B cell (primary cell): ENCODE results near the gene TTC34. TPM values are rescaled to one million over a fixed set of nuclear protein-coding genes. Genes with fewer than 3 reads are reported as not detected.
"Not testable (repeated sequence)": the region's sequence is repeated elsewhere in the genome, so short reads cannot be mapped to it uniquely, and the experiment has no call there.

Experiments used
- ATAC-seq: fragments of 200-7000 bp; cut with Tn5 transposase; one replicate; pipeline ENCODE4 v1.10.0; 2021; ENCODE audit warnings: low read depth, mild to moderate bottlenecking, moderate number of reproducible peaks, moderate library complexity
- CTCF ChIA-PET: fragments of 350-600 bp; sonication (Branson Sonifier 250); formaldehyde crosslinking; loops from one replicate; lab custom pipeline; 2021; ENCODE audit warnings: antibody characterized with exemption, inconsistent platforms; lab: Charles Lee
- POLR2A ChIA-PET: fragments of 350-600 bp; sonication (Branson Sonifier 250); formaldehyde crosslinking; loops from one replicate; lab custom pipeline; 2021; ENCODE audit warnings: antibody characterized with exemption; lab: Charles Lee
- DNase-seq: peaks from one replicate; pipeline ENCODE4 v3.0.0; 2013
- H2AFZ ChIP-seq: 2 replicates; pipeline ENCODE4 v1.6.1; 2012; ENCODE audit warnings: mild to moderate bottlenecking, low read depth, low read length; ENCODE audit not compliant: insufficient read depth, poor library complexity, severe bottlenecking
- H3K27ac ChIP-seq, 2 donors: 1 replicate in 1 of 2; 2 replicates in 1 of 2; pipeline ENCODE4 v1.5.1; 2012 to 2013; ENCODE audit warnings: low read length in 2 of 2, mild to moderate bottlenecking in 2 of 2, moderate library complexity in 1 of 2
- H3K27me3 ChIP-seq, 4 experiments: fragments of 200-600 bp in 1 of 4; sonication (generic) in 1 of 4; replicated peaks in 1 of 4; 1 replicate in 2 of 4; 2 replicates in 2 of 4; pipeline versions ENCODE4 v1.6.1 to v1.7.0; 2013 to 2016; ENCODE audit warnings: low read length in 3 of 4, mild to moderate bottlenecking in 2 of 4, mixed read lengths in 1 of 4, moderate library complexity in 1 of 4; ENCODE audit not compliant: insufficient read depth in 4 of 4, control insufficient read depth in 3 of 4; ENCODE audit errors: control extremely low read depth in 1 of 4
- H3K36me3 ChIP-seq, 2 experiments: replicated peaks in 1 of 2; 1 replicate in 1 of 2; 2 replicates in 1 of 2; pipeline versions ENCODE4 v1.6.1 to v1.7.1; 2013; ENCODE audit warnings: low read length in 1 of 2; ENCODE audit not compliant: insufficient read depth in 2 of 2, control insufficient read depth in 1 of 2; ENCODE audit errors: control extremely low read depth in 1 of 2, extremely low read depth in 1 of 2
- H3K4me1 ChIP-seq, 2 donors: fragments of 200-600 bp in 1 of 2; sonication (generic) in 1 of 2; 1 replicate in 1 of 2; 2 replicates in 1 of 2; pipeline versions ENCODE4 v1.5.1 to v1.6.1; 2013 to 2017; ENCODE audit warnings: low read length in 2 of 2; ENCODE audit not compliant: control insufficient read depth in 2 of 2, insufficient read depth in 2 of 2
- H3K4me2 ChIP-seq: replicated peaks from 2 replicates; pipeline ENCODE3; 2012; ENCODE audit warnings: mild to moderate bottlenecking, low read depth, low read length; ENCODE audit not compliant: poor library complexity, severe bottlenecking
- H3K4me3 ChIP-seq, 5 experiments: fragments of 200-600 bp in 1 of 5; sonication (generic) in 1 of 5; 1 replicate in 3 of 5; 2 replicates in 2 of 5; pipeline versions ENCODE4 v1.5.1 to v1.7.0; 2011 to 2016; ENCODE audit warnings: low read length in 4 of 5, mild to moderate bottlenecking in 4 of 5, low read depth in 2 of 5, control low read depth in 1 of 5, moderate library complexity in 1 of 5; ENCODE audit not compliant: insufficient read depth in 1 of 5; ENCODE audit errors: control extremely low read depth in 1 of 5, extremely low read depth in 1 of 5
- H3K79me2 ChIP-seq: fragments of 200-600 bp; sonication (generic); one replicate; pipeline ENCODE4 v1.6.0; 2016; ENCODE audit warnings: low read length; ENCODE audit not compliant: control insufficient read depth, insufficient read depth
- H3K9ac ChIP-seq: fragments of 200-600 bp; sonication (generic); 2 replicates; pipeline ENCODE4 v1.6.1; 2017; ENCODE audit warnings: mild to moderate bottlenecking, low read length, moderate library complexity
- H3K9me3 ChIP-seq, 3 donors: one replicate each; pipeline versions ENCODE4 v1.6.1 to v1.7.1; 2013; ENCODE audit warnings: low read length in 2 of 3; ENCODE audit not compliant: control insufficient read depth in 2 of 3, insufficient read depth in 1 of 3; ENCODE audit errors: control extremely low read depth in 1 of 3
- H4K20me1 ChIP-seq: 2 replicates; pipeline ENCODE4 v1.6.0; 2012; ENCODE audit warnings: mild to moderate bottlenecking, low read length; ENCODE audit not compliant: insufficient read depth, control insufficient read depth, poor library complexity, severe bottlenecking
- H3K27ac Mint-ChIP-seq: one replicate; pipeline ENCODE4 v1.8.0; 2021; ENCODE audit warnings: mixed read lengths
- H3K27me3 Mint-ChIP-seq: one replicate; pipeline ENCODE4 v1.8.0; 2021; ENCODE audit warnings: mixed read lengths
- H3K4me1 Mint-ChIP-seq: one replicate; pipeline ENCODE4 v1.8.0; 2021; ENCODE audit warnings: mixed read lengths
- H3K4me3 Mint-ChIP-seq: one replicate; pipeline ENCODE4 v1.8.0; 2021; ENCODE audit warnings: mixed read lengths
- H3K9me3 Mint-ChIP-seq: one replicate; pipeline ENCODE4 v1.8.0; 2022; ENCODE audit warnings: mixed read lengths; ENCODE audit not compliant: insufficient read depth
- WGBS: methylation state at CpG from one replicate; pipeline ENCODE4 v1.1.5; 2013; ENCODE audit warnings: missing lambda C conversion rate; ENCODE audit not compliant: insufficient coverage; 5-methylcytosine and 5-hydroxymethylcytosine counted together
- intact Hi-C: fragments of 100-400 bp; cut with micrococcal nuclease; formaldehyde crosslinking; loops from one replicate; pipeline ENCODE4 v1.10.0; 2022
- polyA plus RNA-seq: library from polyadenylated mRNA; depleted of rRNA; stranded (reverse); fragments of >200 nt; gene quantifications from 2 replicates; pipeline ENCODE4 v1.2.3, GENCODE V29; 2012
- total RNA-seq, 2 donors: library from RNA; stranded (reverse); fragments of 120-200 nt in 1 of 2; gene quantifications; 1 replicate in 1 of 2; 2 replicates in 1 of 2; pipeline versions ENCODE4 v1.2.3 to v1.2.4, GENCODE V29; 2013 to 2022

TTC34 gene
- total and polyA plus RNA-seq, 2 donors (not counting 1 experiment from before 2014, with no cell fraction given): 2.1 to 8.1 TPM

DNA sequence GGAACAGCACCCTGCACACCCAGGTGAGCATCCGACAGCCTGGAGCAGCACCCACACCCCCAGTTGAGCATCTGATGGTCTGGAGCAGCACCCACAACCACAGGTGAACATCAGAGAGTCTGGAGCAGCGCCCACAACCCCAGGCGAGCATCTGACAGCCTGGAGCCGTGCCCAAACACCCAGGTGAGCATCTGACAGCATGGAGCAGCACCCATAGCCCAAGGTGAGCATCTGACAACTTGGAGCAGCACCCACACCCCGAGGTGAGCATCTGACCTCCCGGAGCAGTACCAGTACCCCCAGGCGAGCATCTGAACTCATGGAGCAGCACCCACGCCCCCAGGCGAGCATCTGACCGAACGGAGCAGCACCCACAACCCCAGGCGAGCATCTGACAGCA lies 144.4 kb downstream of the TTC34 start:
- H3K9ac ChIP-seq, H3K4me1 Mint-ChIP-seq, H3K4me2 ChIP-seq, H4K20me1 ChIP-seq, H3K36me3 ChIP-seq, ATAC-seq, POLR2A ChIA-PET, H2AFZ ChIP-seq, H3K4me1 ChIP-seq, CTCF ChIA-PET, H3K27ac ChIP-seq, H3K9me3 Mint-ChIP-seq, intact Hi-C loops, H3K4me3 ChIP-seq, DNase-seq, H3K27ac Mint-ChIP-seq, H3K4me3 Mint-ChIP-seq, H3K79me2 ChIP-seq: not testable (repeated sequence)
- Histone ChIP-seq H3K9me3 (peaks cover 0 to 25% (median 0%) of the 10 kb centered on the region in 3 donors), H3K27me3 (peaks cover 0 to 22% (median 6%) of the 10 kb centered on the region in 4 experiments)
- 54% methylated on average over 3 of the region's 12 CpGs for WGBS
- peaks cover 24% of the 10 kb centered on the region for H3K27me3 Mint-ChIP-seq

GRCh38 chr1:2655598-2656434 lies 145.7 kb downstream of the TTC34 start:
- CTCF ChIA-PET, H3K27ac ChIP-seq, ATAC-seq, H2AFZ ChIP-seq, H3K4me3 Mint-ChIP-seq, H3K27ac Mint-ChIP-seq, H3K4me3 ChIP-seq, H3K4me1 ChIP-seq, POLR2A ChIA-PET, H3K4me2 ChIP-seq, H3K9ac ChIP-seq, H4K20me1 ChIP-seq, H3K4me1 Mint-ChIP-seq, H3K79me2 ChIP-seq, intact Hi-C loops, H3K9me3 Mint-ChIP-seq, H3K36me3 ChIP-seq, DNase-seq: not testable (repeated sequence)
- H3K27me3 Mint-ChIP-seq: peaks cover 29% of the 10 kb centered on the region
- Histone ChIP-seq H3K27me3 (peaks cover 0 to 32% (median 7%) of the 10 kb centered on the region in 4 experiments), H3K9me3 (peaks cover 0 to 27% (median 0%) of the 10 kb centered on the region in 3 donors)
- WGBS: 34% methylated on average over 15 of the region's 16 CpGs

DNA sequence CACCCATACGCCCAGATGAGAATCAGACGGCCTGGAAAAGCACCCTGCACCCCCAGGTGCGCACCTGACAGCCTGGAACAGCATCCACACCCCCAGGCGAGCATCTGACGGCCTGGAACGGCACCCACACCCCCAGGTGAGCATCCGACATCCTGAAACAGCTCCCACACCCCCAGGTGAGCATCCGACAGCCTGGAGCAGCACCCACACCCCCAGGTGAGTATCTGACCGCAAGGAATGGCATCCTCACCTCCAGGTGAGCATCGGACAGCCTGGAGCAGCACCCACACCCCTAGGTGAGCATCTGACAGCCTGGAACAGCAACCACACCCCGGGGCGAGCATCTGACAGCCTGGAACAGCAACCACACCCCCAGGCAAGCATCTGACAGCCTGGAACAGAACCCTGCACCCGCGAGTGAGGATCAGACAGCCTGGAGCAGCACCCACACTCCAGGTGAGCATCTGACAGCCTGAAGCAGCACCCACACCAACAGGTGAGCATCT lies 147.0 kb downstream of the TTC34 start:
- H3K4me1 Mint-ChIP-seq, ATAC-seq, H3K4me3 ChIP-seq, H3K79me2 ChIP-seq, H3K4me1 ChIP-seq, H3K4me2 ChIP-seq, H3K9ac ChIP-seq, H2AFZ ChIP-seq, H3K27ac Mint-ChIP-seq, H3K27ac ChIP-seq, H3K4me3 Mint-ChIP-seq, intact Hi-C loops, H4K20me1 ChIP-seq, H3K9me3 Mint-ChIP-seq, H3K36me3 ChIP-seq, CTCF ChIA-PET, POLR2A ChIA-PET: not testable (repeated sequence)
- H3K27me3 ChIP-seq: peaks cover 0 to 40% (median 7%) of the 10 kb centered on the region in 4 experiments
- WGBS: 31% methylated on average over 14 of the region's 14 CpGs
- H3K9me3 ChIP-seq: peaks cover 0 to 27% (median 0%) of the 10 kb centered on the region in 3 donors
- DNase-seq: peak; percentile 32
- peaks cover 29% of the 10 kb centered on the region for H3K27me3 Mint-ChIP-seq
